ENCODE data around the gene CNTNAP2. TPM values are rescaled to one million over a fixed set of nuclear protein-coding genes. Genes with fewer than 3 reads are reported as not detected.

Gene CNTNAP2
- total and polyA plus RNA-seq, 2 of the 13 experiments (the other 11 are each of a cell fraction or from before 2014, with no cell fraction given) = 0.40 to 0.42 TPM

DNA sequence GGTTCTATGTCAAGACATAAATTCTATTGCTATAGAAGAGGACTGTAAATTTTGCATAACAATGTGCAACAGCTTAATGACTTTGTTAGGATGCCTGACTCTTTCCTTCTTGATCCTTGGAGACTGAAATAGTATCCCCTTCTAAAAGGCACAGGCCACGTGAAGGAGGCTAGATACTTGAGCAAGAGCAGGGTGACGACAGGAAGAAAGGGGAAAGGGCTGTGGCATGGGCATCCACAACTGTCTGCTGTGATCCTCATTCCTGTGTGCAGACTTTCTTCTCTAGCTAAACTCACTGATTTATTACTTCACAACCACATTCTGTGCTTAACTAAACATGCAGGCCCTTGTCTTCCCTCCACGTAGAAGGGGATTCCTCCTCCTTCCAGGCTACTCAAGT, 1362.2 kb downstream of the CNTNAP2 start:
- no peak for FAIRE-seq

More for the DNA sequence above, 1362.2 kb downstream of the CNTNAP2 start:
- intact Hi-C loops (cut with micrococcal nuclease; ENCODE audit: unreplicated experiment) (no loop called here), in situ Hi-C loops (cut with HindIII; ENCODE audit: extremely low pct_ligation_motif_present, low pct_unique_long_range_greater_than_20kb) (no loop called here)
- no peak overlapping the region for H3K4me2 ChIP-seq (ENCODE audit: low read depth, low read length)
- 0% methylated on average over 3 of the region's 3 CpGs for WGBS (ENCODE audit: low lambda C conversion rate)
- H3K27ac ChIP-seq (ENCODE audit: extremely low read length, insufficient read depth, low read length) = no peak overlapping the region
- no peaks in the 10 kb centered on the region for H4K20me1 ChIP-seq (ENCODE audit: insufficient read depth, low read length)
- H3K4me3 ChIP-seq (replicated peaks in 1 of 3; ENCODE audit: insufficient read depth in 1 of 3, low read depth in 2 of 3, low read length in 3 of 3) = no peak overlapping the region
- peaks cover 29% of the 10 kb centered on the region for H3K9me3 ChIP-seq (ENCODE audit: low read length)
- H3K9ac ChIP-seq (ENCODE audit: insufficient read depth, low read depth, low read length) = no peak overlapping the region
- BruUV-seq (replicated peaks) = no TSS peak
- no peak overlapping the region for H2AFZ ChIP-seq (ENCODE audit: low read length)
- DNase-seq (ENCODE audit: low spot score) = no peak
- ChIA-PET POLR2A (no interaction called here), CTCF (ENCODE audit: low intra/inter-chr PET ratio, low total read pairs) (no interaction called here)
- H3K36me3 ChIP-seq (replicated peaks in 1 of 2; ENCODE audit: control insufficient read depth in 1 of 2, insufficient read depth in 2 of 2, low read length in 2 of 2) = no peaks in the 10 kb centered on the region
- TF ChIP-seq KLF13 (CRISPR knock-in tag; IDR thresholded peaks at IDR 0.05) (no peak), ZNF512 (CRISPR knock-in tag; IDR thresholded peaks at IDR 0.05) (no peak), ZNF784 (CRISPR knock-in tag; IDR thresholded peaks at IDR 0.05; ENCODE audit: borderline replicate concordance) (no peak), PRDM4 (CRISPR knock-in tag; IDR thresholded peaks at IDR 0.05; ENCODE audit: borderline replicate concordance) (no peak), ZNF790 (CRISPR knock-in tag; IDR thresholded peaks at IDR 0.05; ENCODE audit: borderline replicate concordance) (no peak), SMARCC2 (IDR thresholded peaks at IDR 0.05) (no peak), ZNF770 (CRISPR knock-in tag; IDR thresholded peaks at IDR 0.05) (no peak), ZNF546 (CRISPR knock-in tag; conservative IDR thresholded peaks at IDR 0.05) (no peak)
- ATAC-seq = no peak
- no peaks in the 10 kb centered on the region for H3K79me2 ChIP-seq (ENCODE audit: insufficient read depth, low read length)
- H3K27me3 ChIP-seq (ENCODE audit: control insufficient read depth in 1 of 2, insufficient read depth in 2 of 2, low read length in 2 of 2) = no peaks in the 10 kb centered on the region
- H3K4me1 ChIP-seq (ENCODE audit: insufficient read depth, low read length) = no peaks in the 10 kb centered on the region
